ENCODE results near the gene GPBP1. TPM values are rescaled to one million over a fixed set of nuclear protein-coding genes. Genes with fewer than 3 reads are reported as not detected.

GPBP1 gene
- total and polyA plus RNA-seq, 9 of the 15 experiments (the other 6 are each of a cell fraction or from before 2014, with no cell fraction given): 31.0 to 109 (median 68.4) TPM

GRCh38 chr5:57210633-57211032 lies 36.8 kb downstream of the GPBP1 start (continued):
- TF ChIP-seq TRIM24 (IDR thresholded peaks at IDR 0.05): no peak
- no peak for TF ChIP-seq ILK (tag; IDR thresholded peaks at IDR 0.05; ENCODE audit: borderline replicate concordance, low read depth)
- no peak for TF ChIP-seq KLF6 (CRISPR knock-in tag; IDR thresholded peaks at IDR 0.05; ENCODE audit: borderline replicate concordance)
- TF ChIP-seq ZNF175 (CRISPR knock-in tag; IDR thresholded peaks at IDR 0.05; ENCODE audit: low read depth): no peak
- no peak for TF ChIP-seq SUPT5H (IDR thresholded peaks at IDR 0.05)
- no peak for TF ChIP-seq GTF2B (IDR thresholded peaks at IDR 0.05; ENCODE audit: extremely low read depth, insufficient read length)
- TF ChIP-seq ZNF407 (IDR thresholded peaks at IDR 0.05; ENCODE audit: low read depth): no peak
- TF ChIP-seq ZNF695 (CRISPR knock-in tag; IDR thresholded peaks at IDR 0.05): no peak
- TF ChIP-seq, protein P1, sequence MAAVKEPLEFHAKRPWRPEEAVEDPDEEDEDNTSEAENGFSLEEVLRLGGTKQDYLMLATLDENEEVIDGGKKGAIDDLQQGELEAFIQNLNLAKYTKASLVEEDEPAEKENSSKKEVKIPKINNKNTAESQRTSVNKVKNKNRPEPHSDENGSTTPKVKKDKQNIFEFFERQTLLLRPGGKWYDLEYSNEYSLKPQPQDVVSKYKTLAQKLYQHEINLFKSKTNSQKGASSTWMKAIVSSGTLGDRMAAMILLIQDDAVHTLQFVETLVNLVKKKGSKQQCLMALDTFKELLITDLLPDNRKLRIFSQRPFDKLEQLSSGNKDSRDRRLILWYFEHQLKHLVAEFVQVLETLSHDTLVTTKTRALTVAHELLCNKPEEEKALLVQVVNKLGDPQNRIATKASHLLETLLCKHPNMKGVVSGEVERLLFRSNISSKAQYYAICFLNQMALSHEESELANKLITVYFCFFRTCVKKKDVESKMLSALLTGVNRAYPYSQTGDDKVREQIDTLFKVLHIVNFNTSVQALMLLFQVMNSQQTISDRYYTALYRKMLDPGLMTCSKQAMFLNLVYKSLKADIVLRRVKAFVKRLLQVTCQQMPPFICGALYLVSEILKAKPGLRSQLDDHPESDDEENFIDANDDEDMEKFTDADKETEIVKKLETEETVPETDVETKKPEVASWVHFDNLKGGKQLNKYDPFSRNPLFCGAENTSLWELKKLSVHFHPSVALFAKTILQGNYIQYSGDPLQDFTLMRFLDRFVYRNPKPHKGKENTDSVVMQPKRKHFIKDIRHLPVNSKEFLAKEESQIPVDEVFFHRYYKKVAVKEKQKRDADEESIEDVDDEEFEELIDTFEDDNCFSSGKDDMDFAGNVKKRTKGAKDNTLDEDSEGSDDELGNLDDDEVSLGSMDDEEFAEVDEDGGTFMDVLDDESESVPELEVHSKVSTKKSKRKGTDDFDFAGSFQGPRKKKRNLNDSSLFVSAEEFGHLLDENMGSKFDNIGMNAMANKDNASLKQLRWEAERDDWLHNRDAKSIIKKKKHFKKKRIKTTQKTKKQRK (IDR thresholded peaks at IDR 0.05; ENCODE audit: borderline replicate concordance, low read depth, low read length): no peak
- no peak for TF ChIP-seq POLR2G (IDR thresholded peaks at IDR 0.05; ENCODE audit: low read depth, low read length)
